ENCODE measurements around the gene STRIP2.
A peak's percentile ranks its signal among the peaks of the same experiment; 100 is the strongest.
"Not testable (repeated sequence)": the region's sequence is repeated elsewhere in the genome, so short reads cannot be mapped to it uniquely, and the experiment has no call there.

Gene STRIP2

GRCh38 chr7:129457101-129457500 is 22.9 kb downstream of the STRIP2 start:
- peak; percentile 47 for DNase-seq

- no peak for DNase-seq
These were observed 23.9 kb downstream of the STRIP2 start for GRCh38 chr7:129458171-129458570.

- no peak for DNase-seq
These were observed 27.6 kb downstream of the STRIP2 start for GRCh38 chr7:129461809-129462208.

GRCh38 chr7:129462420-129462819 is 28.2 kb downstream of the STRIP2 start:
- DNase-seq, result no peak

GRCh38 chr7:129464194-129464593 is 30.0 kb downstream of the STRIP2 start:
- DNase-seq, result no peak

- DNase-seq, result peak; percentile 51
These were observed 30.8 kb downstream of the STRIP2 start for GRCh38 chr7:129465080-129465479.

GRCh38 chr7:129466796-129467195 is 32.6 kb downstream of the STRIP2 start:
- DNase-seq, result no peak

- no peak for DNase-seq
These were observed 33.9 kb downstream of the STRIP2 start for GRCh38 chr7:129468087-129468486.

- DNase-seq, result no peak
These were observed 34.3 kb downstream of the STRIP2 start for GRCh38 chr7:129468547-129468946.

- DNase-seq, result no peak
These were observed 35.7 kb downstream of the STRIP2 start for GRCh38 chr7:129469930-129470329.

- DNase-seq, result no peak
These were observed 36.2 kb downstream of the STRIP2 start for GRCh38 chr7:129470411-129470810.

- DNase-seq, result no peak
These were observed 37.2 kb downstream of the STRIP2 start for GRCh38 chr7:129471402-129471827.

- not testable (repeated sequence) for DNase-seq
These were observed 41.7 kb downstream of the STRIP2 start for GRCh38 chr7:129475931-129476330.

GRCh38 chr7:129476398-129476797 is 42.2 kb downstream of the STRIP2 start:
- DNase-seq, result not testable (repeated sequence)

GRCh38 chr7:129479831-129480230 is 45.6 kb downstream of the STRIP2 start:
- DNase-seq, result no peak

- no peak for DNase-seq
These were observed 46.6 kb downstream of the STRIP2 start for GRCh38 chr7:129480674-129481363.

GRCh38 chr7:129481376-129481775 is 47.1 kb downstream of the STRIP2 start:
- DNase-seq, result not testable (repeated sequence)

- no peak for DNase-seq
These were observed 48.5 kb downstream of the STRIP2 start for GRCh38 chr7:129482781-129483180.

- no peak for DNase-seq
These were observed 55.3 kb downstream of the STRIP2 start for GRCh38 chr7:129489491-129489890.

- DNase-seq, result no peak
These were observed 58.2 kb downstream of the STRIP2 start for GRCh38 chr7:129492391-129492790.

GRCh38 chr7:129493555-129493954 is 59.3 kb downstream of the STRIP2 start:
- peak; percentile 13 for DNase-seq

- DNase-seq, result no peak
These were observed 59.8 kb downstream of the STRIP2 start for GRCh38 chr7:129494041-129494440.

GRCh38 chr7:129495987-129496386 is 61.8 kb downstream of the STRIP2 start:
- no peak for DNase-seq

- DNase-seq, result no peak
These were observed 62.4 kb downstream of the STRIP2 start for GRCh38 chr7:129496653-129497052.

- DNase-seq, result no peak
These were observed 62.9 kb downstream of the STRIP2 start for GRCh38 chr7:129497156-129497555.
